Kidney tubule cell (primary cell): ENCODE measurements around the gene STXBP5.

Experiments
- DNase-seq: peaks from one replicate; pipeline ENCODE4 v3.0.0-alpha.2; 2018; ENCODE audit warnings: low spot score

Gene STXBP5

DNA sequence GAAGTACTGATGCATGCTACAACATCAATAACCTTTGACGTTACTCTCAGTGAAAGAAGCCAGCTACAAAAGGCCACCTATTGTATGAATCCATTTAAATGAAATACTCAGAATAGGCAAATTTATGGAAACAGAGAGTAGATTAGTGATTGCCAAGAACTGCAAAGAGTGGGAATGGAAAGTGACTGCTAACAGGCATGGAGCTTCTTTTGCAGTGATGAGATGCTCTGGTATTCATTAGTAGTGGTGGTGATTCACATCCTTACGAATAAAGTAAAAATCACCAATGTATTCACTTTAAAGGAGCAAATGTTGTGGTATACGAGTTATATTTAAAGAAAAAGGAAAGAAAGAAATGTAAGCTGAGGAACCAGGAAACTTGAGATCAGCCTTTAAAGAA, 177.5 kb downstream of the STXBP5 start:
- DNase-seq: no peak

DNA sequence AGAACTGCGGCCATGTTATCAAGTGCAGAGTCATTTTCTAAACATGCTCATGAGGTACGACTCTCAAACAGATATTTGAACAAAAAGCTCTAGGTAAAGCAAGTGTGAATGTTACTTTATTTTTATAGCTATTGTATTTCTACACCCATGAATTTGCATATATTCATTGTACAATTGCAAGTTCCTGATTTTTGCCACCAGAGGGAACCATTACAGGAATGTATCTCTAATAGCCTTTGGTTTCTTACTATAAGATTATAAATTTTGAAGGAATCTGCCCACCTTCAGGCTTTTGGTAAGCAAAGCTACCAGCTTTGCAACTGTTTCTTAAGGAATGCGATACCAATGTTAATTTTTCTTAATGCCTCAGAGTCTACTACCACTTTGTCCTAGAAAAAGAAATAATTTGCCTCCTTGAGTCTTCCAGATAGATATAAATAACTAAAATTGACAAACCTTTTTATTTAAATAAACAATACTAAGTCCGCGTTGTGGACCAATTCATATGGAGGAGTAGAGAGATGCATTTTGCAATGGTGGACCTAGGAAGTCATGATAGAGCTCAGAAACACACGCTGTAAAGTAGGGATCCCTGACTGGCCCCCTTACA, 178.8 kb downstream of the STXBP5 start:
- DNase-seq: peak; percentile 47

DNA sequence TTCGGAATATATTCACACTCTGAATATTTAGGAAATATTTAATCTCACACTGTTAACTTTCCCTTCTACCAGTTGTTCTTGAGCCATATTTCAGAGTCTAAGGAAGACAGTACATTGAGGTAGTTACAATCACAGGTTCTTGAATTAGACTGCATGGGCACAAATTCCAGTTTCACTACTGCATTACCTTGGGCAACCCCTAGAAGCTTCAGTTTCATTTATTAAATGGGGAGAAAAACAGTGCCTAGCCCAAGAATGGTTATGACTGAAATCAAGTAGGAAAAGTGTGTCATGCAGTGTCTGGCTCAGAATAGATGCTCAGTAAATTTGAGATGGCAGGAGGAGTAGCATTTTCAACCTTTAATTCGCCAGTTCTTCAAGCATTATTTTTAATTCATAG, 179.8 kb downstream of the STXBP5 start:
- DNase-seq: no peak

DNA sequence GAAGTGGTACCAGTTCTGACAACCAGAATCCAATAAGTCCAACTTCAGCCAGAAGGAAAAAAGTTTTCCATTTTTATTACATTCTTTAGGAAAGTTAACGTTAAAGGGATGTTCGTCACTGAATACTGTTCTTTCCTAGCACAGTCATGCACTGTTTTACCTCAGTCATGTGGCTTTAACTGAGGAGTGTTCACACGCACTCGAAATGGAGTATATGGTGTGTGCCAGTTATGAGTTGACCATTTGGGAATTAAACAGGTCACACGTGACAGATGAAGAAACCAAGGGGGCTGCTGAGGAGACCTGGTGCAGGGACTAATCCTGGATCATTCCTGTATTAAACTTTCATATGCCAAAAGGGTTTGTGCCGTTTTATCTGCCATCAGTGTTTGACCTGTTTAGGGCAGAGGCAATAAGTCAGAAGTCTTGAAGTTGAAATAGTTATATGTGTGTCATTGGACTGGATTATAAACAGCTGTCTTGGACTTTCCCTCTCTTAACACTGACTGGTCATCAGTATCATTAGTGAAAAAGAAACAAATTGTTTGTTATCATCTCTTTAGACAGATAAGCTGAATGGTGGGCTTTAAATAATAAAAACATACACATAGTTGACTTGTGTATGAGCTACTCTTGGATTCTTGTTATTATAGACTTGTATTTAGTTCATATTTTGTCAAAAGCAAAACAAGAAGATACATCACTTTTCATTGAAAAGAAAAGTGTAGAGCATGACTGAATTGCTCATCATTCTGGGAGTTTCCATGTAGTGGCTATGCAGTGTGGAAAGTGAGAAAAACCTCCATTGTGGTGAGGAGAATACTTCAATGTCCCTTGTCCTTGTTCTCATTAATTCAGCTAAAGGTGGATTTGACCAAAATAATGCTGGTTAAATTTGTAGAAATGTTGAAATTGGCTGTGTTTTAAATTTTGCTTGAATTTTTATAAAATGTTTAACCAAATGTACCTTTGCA, 180.8 kb downstream of the STXBP5 start:
- DNase-seq: no peak

DNA sequence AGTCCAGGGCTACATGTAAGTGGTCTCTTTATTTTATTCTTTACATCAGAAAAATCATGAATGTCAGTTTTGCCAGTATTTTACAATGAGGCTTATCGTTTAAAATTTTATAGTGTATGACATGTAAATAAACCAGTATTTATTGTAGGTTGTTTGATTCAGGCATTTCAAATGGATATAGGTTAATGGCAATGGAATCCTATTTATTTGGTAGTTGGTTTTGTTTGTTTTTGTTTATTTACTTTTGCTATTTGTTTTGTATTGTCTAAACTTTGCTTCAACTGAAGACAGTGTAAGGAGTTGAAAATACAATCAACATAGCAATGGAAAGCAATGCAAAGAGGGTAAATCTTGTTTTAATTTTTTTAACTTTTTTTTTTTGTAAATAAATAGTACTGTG, 185.2 kb downstream of the STXBP5 start:
- no peak for DNase-seq

DNA sequence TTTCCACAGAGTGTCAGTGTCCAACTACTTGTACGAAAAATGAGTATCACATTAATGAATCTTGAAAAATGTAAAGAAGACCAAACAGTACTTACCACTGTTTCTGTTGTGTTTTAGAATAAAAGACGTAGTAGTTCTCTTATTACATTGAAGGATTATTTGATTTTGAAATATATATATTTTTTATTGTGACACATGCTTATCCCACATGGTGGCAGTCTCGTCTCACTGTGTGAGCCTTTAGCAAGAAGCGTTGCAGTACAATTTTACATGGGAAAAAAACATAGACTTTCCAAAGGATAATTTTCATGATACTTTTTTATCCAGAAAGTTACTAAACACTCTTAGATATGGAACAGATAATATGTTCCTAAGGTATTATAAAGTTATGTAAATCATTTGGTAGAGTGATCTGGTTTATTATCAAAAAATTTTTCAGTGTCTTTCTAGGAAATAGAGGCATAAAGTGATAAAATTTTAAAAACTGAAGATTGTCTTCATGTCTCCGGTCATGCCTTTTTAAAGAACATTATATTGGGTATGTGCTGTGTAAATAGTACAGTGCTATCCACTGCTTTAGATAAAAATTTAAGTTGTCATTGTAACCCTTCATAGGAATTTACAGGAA, 186.8 kb downstream of the STXBP5 start:
- DNase-seq: peak; percentile 30

DNA sequence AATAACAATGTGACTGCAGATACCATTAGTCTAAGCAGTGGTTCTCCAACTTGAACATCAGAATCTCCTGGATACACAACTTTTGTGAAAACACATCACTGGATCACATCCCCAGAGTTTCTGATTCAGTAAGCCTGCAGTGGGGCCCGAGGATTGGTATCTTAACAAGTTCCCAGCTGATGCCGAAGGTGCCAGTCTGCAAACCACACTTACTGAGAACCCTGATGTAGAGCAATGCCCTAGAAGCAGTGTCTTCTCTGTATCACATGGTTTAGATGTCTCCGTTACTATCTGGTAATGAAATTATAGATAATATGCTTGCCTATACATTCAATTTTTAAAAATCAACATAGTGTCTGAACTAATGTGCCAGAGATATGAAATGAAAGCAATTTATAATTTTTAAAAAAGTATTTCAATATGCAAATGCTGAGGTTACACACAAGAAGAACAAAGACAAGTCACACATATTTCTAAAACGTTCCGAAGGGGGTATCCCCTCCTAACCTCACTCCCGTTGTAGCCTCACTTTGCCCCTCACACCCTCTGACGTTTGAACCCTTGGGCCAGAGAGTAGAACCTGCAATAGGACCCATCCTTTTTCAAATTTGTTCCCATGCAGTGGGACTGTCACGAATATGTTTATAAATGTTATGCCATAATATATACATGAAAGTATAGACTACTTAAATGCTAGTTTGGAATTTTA, 188.9 kb downstream of the STXBP5 start:
- DNase-seq: no peak

DNA sequence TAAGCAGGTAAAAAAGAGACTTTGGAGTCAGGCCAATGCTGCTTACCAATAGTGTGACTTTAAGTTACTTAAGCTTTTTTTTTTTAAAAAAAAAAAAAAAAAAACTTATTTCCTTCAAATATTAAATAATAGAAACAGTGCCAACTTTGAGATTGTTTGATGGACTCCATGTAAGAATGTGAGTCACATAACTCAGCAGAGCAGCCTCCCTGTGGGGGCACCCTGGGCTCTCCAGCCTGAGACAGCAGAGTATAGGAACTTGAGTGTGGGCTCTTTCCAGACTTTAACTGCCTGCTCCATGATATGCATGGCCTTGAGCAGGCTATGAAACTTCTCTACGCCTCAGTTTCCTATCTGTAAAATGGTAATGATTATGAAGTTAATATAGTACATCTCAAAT, 190.9 kb downstream of the STXBP5 start:
- no peak for DNase-seq

DNA sequence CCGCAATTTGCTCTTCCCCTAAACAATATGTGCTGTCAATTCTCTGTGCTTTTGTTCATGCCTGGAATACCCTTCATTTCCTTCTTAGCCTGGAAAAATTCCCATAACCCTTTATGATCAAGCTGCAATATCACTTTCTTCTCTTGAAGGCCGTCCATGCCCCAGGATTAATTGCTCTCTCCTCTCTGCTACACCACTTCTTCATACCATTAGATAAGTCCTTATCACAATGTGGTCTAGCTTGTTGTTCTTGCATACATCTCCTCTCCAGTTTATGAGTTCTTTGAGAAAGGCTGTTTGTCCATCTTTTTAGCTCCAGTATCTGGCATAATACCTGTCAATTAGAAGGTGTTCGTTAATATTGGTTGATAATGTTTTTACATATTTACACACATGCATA, 193.1 kb downstream of the STXBP5 start:
- DNase-seq: no peak

DNA sequence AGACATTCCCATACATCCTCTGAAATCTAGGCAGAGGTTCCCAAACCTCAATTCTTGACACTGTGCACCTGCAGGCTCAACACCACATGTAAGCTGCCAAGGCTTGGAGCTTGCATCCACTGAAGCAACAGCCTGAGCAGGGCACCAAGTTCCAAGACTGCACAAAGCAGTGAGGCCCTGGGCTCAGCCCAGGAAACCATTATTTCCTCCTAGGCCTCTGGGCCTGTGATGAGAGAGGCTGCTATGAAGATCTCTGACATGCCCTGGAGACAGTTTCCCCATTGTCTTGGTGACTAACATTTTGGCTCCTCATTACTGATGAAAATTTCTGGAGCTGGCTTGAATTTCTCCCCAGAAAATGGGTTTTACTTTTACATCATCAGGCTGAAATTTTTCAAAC, 196.8 kb downstream of the STXBP5 start:
- no peak for DNase-seq

DNA sequence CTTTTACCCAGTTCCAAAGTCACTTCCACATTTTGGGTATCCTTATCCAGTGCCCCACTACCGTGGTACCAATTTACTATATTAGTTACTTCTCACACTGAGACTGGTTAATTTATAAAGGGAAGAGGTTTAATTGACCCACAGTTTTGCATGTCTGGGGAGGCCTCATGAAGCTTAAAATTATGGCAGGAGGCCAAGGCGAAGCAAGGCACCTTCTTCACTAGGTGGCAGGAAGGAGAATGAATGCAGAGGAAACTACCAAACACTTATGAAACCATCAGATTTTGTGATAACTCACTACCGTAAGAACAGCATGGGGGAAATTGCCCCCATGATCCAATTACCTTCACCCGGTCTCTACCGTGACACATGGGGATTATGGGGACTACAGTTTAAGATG, 197.6 kb downstream of the STXBP5 start:
- no peak for DNase-seq

DNA sequence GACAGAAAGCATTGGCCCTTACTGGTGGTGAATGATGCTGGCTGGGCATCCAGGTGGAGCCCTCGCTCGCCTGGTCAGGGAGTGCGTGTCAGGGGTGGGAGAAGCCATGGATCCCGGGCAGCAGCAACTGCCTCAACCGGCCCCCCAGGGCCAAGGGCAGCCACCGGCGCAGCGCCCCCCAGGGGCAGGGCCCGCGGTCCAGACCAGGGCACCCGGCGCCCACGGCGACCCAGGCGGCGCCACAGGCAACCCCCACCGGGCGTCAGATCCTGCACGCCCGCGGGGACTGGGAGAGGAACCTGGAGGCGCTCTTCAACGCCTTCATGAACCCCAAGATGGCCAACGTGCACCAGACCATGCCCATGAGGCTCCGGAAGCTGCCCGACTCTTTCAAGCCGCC, 202.6 kb downstream of the STXBP5 start:
- no peak for DNase-seq

DNA sequence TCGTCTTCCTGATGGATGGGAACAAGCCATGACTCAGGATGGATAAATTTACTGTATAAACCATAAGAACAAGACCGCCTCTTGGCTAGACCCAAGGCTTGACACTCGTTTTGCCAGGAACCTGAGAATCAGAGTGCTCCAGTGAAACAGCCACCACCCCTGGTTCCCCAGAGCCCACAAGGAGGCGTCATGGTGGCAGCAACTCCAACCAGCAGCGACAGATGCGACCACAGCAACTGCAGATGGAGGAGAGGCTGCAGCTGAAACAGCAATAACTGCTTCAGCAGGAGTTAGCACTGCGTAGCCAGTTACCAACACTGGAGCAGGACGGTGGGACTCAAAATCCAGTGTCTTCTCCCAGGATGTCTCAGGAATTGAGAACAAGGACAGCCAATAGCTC, 203.4 kb downstream of the STXBP5 start:
- DNase-seq: no peak

DNA sequence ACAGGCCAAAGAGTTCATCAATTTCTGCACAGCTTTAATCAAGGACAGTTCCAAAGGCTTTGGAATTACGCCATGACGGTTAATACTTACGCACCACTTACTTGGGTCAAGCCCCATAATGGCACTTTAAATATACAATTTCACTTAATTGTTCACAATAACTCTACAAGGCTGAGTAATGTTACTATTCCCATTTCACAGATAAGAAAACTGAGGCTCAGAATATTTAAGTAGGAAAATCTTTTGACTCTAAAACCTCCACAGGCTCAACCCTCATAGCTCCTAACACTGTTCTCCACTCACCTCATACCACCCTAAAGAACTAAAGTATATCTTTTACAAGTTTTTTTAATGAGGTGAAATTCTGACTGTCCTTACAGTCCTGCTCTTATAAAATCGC, 212.4 kb downstream of the STXBP5 start:
- DNase-seq: no peak

DNA sequence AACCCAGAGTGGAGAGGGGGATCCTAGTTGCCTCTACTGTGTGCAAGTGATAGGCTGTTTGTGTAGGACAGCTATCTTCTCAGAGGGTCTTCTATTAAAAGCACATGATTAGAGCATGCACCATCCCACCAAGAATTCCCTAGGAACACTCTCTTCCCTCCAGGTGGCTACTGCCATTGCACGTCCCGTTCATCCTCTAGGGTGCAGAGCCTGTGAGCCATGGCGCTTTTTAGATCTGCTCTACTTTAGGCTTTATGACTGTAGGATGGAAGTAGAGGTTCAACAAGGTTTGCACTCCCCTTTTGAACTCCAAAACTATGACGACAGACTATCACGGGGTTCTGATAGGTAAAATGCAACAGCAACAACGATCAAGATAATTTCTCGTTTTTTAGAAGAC, 213.7 kb downstream of the STXBP5 start:
- DNase-seq: no peak

DNA sequence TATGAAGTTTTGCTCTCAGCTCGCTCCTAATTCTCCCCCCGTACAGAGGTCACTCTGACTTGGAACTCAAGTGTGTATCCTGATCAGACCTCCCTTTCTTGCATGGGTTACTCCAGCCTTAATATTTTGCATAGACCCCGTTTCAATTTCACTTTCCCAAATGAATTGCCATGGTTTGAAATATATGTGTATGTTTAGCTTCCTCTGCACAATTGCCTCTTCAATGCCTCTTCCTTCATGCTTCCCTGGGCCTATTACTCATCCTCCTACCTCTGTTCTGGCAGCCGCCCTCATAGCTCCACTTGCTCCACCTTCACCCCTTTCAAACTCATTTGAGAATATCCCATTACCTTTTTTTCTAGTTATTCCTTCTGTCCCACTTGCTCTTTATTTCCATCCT, 214.3 kb downstream of the STXBP5 start:
- peak; percentile 46 for DNase-seq

DNA sequence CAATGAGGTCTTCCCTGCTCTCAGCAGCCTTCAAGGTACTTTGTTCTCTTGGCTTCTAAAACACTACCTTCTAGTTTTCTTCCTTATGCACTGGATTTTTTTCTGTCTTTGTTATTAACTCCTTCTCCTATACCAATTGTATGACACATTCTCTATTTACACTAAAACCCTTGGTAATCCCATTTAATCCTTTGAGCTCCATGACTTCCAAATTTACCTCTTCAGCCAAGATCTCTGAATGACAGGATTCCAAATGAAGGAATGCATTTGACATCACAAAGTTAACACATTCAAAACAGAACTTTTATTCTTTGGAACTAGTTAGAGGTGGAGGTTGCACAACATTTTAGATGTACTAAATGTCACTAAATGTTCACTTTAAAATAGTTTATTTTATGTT, 217.7 kb downstream of the STXBP5 start:
- DNase-seq: no peak

DNA sequence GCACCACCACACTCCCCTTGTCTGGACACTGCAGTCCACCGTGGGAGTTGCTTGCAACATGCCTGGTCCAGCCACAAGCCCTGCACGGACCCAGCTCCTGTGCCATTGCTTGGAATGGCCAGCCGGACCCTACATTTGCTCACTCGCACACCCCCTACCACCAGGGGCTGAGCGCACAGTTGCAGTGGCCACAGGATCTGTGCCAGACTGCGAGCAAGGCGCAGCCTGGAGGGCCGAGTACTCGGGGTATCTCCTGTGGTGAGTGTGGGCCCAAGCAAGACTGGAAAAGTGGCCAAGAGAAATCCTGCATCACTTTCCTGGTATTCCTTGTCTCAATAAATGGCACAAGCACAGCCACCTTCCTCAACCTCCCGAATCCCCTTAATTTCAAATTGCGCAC, 218.9 kb downstream of the STXBP5 start:
- DNase-seq: no peak

DNA sequence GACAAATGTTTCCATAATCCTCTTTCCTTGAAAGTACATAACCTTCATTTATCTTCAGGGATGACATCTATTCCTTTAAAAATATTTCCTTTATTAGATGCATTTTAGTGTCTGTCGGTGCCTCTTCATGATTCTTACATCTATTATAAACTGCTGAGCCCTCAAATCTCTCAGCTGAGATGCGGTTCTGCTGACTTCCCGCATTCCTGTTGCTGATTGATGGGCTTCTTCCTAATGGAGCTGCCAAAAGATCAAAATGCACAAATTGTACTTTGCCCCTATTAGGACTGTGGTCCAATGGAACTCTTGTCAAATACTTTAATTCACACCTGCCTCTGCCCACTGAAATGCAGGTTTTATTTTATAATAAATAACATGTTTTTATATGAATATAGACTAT, 225.6 kb downstream of the STXBP5 start:
- no peak for DNase-seq

DNA sequence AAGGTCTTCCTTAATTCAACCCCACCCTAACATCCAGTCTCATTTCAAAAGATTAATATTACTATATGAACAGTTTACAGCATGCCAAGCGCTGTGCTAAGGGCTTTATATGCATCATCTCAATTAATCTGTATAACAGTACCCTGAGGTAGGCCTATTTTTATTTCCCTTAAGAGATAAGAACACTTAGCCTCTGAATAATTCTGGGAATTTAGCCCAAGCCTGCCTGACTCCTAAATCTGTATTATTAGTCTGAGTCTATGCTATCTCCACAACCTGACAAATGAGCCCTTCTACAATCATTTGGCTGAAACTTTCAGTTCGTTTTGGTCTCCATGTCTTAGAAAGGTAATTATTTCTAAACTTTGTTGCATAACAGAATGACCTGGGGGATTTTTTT, 226.6 kb downstream of the STXBP5 start:
- DNase-seq: no peak

DNA sequence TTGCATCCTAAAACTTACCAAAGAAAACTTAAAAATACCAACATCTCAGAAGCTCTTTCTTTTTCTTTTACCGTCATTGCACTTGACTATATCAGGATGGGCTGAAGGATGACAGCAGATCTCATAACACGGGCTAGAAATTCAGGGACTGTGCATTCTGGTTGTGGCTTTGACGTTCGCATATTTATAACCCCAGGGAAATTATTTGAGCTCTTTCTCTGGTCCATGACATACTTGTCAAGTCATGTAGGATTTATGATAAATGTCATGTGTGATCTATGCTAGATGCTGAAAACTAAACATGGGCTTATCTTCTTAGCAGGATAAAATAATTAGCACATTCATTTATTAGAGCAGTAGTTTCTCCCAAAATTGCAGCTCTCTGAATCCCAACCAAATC, 229.9 kb downstream of the STXBP5 start:
- no peak for DNase-seq

DNA sequence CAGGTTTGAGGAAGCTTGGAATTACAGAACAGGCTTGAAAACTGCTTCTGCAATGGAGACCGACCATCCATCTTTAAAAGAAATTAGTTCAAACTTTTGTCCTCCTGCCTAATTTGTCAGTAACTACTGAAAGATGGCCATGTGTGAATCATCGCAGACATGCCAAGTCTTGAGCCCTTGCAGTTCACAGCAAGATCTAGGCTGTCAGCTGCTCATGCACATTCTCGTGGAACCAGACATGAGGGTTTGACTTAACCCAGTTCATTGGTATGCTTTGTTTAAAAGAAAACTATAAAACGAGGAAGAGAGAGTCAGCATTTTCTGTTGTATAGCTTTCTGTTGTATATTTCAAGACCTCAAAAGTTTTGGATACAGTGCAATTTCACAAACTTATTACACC, 230.3 kb downstream of the STXBP5 start:
- no peak for DNase-seq

DNA sequence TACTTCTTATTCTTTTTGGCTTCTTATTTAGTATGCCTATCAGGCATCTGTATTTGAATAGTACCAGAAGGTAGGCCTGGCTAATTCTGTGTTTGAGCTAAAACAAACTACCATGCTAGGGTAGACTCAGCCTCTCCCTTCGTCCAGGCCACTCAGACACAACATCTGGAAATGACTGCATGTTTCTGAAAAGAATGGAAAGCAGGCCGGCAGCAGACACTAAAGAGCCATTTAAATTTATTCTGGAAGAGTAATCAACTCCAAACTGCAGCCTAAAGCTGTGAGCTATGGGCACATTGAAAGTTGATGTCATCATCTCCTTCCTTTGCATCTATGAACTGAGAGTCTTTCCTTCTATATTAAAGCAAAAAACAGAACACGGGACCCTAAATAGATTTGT, 233.4 kb downstream of the STXBP5 start:
- DNase-seq: no peak
